Measurements from ENCODE around the gene RBCK1. TPM values are rescaled to one million over a fixed set of nuclear protein-coding genes. Genes with fewer than 3 reads are reported as not detected.

RBCK1 gene
- polyA plus RNA-seq, 1 experiment: 130 TPM

DNA sequence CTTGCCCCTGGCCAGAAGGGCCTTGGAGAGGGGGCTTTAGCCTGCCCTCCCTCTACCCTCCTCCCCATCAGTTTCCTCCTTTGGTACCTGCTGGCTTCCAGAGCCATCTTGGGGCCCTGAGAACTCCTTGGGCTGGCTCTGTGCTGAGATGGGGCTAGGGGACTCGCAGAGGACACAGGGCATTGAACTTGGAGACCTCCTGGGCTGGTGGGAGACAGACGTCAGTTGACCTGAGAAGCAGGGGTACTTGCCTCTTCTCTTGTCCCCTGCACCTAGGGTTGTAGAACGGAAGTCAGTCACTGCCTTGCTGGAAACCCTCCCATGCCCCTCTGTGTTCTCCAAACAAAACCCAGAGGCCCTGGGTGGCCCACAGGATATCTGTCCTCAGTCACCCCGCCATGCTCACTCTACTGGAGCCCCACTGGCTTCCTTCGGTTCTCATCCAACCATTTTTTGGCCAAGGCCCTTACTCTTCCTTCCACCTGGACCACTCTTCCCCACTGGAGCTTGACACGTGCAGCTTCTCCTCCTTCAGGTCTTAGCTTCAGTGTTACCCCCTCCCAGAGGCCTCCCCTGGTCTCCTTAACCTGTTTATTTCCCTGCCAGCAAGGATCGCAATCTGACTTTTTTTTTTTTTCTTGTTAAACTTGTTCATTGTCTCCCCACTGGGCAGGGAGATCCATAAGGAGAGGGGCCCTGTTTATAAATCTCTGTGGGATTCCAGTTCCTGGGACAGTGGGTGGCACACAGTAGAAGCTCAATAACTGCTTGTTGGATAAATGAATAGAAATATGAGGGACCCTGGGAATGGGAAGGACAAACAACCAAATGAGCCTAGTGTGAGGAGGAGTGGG is 971 bp downstream of the RBCK1 start:
- Histone ChIP-seq H3K36me3 (ENCODE audit: control insufficient read depth, insufficient read depth, low read length) (peaks cover 1% of the 10 kb centered on the region), H3K27me3 (ENCODE audit: control insufficient read depth, insufficient read depth, low read length) (no peaks in the 10 kb centered on the region), H3K4me3 (ENCODE audit: low read depth, low read length) (peak overlapping the region; percentile 97)
- TF ChIP-seq, protein P1, sequence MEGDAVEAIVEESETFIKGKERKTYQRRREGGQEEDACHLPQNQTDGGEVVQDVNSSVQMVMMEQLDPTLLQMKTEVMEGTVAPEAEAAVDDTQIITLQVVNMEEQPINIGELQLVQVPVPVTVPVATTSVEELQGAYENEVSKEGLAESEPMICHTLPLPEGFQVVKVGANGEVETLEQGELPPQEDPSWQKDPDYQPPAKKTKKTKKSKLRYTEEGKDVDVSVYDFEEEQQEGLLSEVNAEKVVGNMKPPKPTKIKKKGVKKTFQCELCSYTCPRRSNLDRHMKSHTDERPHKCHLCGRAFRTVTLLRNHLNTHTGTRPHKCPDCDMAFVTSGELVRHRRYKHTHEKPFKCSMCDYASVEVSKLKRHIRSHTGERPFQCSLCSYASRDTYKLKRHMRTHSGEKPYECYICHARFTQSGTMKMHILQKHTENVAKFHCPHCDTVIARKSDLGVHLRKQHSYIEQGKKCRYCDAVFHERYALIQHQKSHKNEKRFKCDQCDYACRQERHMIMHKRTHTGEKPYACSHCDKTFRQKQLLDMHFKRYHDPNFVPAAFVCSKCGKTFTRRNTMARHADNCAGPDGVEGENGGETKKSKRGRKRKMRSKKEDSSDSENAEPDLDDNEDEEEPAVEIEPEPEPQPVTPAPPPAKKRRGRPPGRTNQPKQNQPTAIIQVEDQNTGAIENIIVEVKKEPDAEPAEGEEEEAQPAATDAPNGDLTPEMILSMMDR (IDR thresholded peaks at IDR 0.05; ENCODE audit: insufficient read depth, low read depth, low read length): no peak
- DNase-seq (ENCODE audit: low read depth): no peak
- ChIA-PET CTCF (no interaction called here), POLR2A (no interaction called here)

DNA sequence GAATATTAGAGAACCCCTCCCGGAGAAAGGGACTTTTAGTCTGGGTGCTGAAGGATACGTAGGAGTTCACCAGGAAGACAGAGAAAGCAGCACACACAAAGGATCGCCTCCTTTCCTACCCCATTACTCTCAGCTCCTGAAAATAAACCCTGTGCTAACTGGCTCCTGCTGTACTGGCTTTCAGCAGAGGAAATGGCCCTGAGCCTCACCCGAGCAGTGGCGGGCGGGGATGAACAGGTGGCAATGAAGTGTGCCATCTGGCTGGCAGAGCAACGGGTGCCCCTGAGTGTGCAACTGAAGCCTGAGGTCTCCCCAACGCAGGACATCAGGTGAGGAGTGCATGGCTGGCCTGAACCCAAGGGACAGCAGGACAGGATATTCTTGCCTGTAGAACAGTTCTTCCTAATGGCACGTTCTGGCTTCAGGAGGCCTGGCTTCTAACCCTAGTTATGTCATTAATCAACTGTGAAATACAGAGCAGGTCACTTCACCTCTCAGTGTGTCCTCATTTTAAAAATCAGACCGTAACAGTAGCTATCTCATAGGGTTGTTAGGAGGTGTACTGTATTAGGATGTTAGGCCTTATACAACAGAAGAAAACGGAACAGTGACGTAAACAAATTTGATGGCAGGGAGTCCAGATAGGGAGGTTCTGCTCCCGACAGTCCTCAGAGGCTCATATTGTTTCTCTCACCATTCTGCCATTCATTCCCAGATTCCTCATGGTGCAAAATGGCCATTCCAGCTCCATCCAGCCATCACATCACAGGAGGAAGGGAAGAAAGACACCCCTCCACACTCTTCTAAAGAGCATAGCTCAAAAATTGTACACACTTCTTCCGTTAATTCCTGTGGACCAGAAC is 1.8 kb downstream of the RBCK1 start:
- no peak for DNase-seq (ENCODE audit: low read depth)
- no peaks in the 10 kb centered on the region for H3K27me3 ChIP-seq (ENCODE audit: control insufficient read depth, insufficient read depth, low read length)
- ChIA-PET POLR2A (no interaction called here), CTCF (interaction anchor here (0.9 kb wide), 1 partner anchor 11 kb away, joined by 6 read pairs; no protein-coding TSS in a partner anchor)
- peaks cover 1% of the 10 kb centered on the region for H3K36me3 ChIP-seq (ENCODE audit: control insufficient read depth, insufficient read depth, low read length)
- TF ChIP-seq, protein P1 (IDR thresholded peaks at IDR 0.05; ENCODE audit: insufficient read depth, low read depth, low read length): no peak
- no peak overlapping the region for H3K4me3 ChIP-seq (ENCODE audit: low read depth, low read length)

DNA sequence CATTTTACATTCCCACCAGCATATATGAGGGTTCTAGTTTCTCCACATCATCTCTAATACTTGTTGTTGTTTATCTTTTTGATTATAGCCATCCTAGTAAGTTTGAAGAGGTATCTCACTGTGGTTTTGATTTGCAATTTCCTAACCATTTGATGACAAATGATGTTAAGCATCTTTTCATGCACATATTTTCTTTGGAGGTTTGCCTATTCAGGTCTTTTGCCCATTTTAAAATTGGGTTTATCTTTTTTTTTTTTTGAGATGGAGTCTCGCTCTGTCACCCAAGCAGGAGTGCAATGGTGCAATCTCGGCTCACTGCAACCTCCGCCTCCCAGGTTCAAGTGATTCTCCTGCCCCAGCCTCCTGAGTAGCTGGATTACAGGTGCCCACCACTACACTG is 4.0 kb downstream of the RBCK1 start:
- ChIA-PET POLR2A (no interaction called here), CTCF (no interaction called here)

DNA sequence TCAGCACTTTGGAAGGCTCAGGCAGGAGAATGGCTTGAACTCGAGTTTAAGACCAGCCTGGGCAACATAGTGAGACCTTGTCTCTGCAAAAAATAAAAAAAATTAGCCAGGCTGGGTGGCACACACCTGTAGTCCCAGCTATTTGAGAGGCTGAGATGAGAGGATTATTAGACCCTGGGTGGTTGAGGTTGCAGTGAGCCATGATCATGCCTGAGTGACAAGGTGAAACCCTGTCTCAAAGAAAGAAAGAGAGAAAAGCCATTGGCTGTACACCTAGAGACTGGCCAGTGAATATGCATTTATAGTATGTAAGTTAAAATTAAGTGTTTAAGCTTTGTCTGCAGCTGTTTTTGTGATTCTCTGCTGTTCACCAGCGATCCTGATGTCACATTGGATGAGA is 6.1 kb downstream of the RBCK1 start:
- ChIA-PET CTCF (no interaction called here), POLR2A (no interaction called here)
- Histone ChIP-seq H3K27me3 (ENCODE audit: control insufficient read depth, insufficient read depth, low read length) (no peaks in the 10 kb centered on the region), H3K4me3 (ENCODE audit: low read depth, low read length) (no peak overlapping the region), H3K36me3 (ENCODE audit: control insufficient read depth, insufficient read depth, low read length) (peaks cover 17% of the 10 kb centered on the region)
- no peak for DNase-seq (ENCODE audit: low read depth)
- TF ChIP-seq, protein P1 (IDR thresholded peaks at IDR 0.05; ENCODE audit: insufficient read depth, low read depth, low read length): no peak

More for the DNA sequence above, 4.0 kb downstream of the RBCK1 start:
- H3K4me3 ChIP-seq (ENCODE audit: low read depth, low read length): no peak overlapping the region
- TF ChIP-seq, protein P1 (IDR thresholded peaks at IDR 0.05; ENCODE audit: insufficient read depth, low read depth, low read length): no peak
- no peak for DNase-seq (ENCODE audit: low read depth)
- no peaks in the 10 kb centered on the region for H3K27me3 ChIP-seq (ENCODE audit: control insufficient read depth, insufficient read depth, low read length)
- H3K36me3 ChIP-seq (ENCODE audit: control insufficient read depth, insufficient read depth, low read length): peaks cover 5% of the 10 kb centered on the region

DNA sequence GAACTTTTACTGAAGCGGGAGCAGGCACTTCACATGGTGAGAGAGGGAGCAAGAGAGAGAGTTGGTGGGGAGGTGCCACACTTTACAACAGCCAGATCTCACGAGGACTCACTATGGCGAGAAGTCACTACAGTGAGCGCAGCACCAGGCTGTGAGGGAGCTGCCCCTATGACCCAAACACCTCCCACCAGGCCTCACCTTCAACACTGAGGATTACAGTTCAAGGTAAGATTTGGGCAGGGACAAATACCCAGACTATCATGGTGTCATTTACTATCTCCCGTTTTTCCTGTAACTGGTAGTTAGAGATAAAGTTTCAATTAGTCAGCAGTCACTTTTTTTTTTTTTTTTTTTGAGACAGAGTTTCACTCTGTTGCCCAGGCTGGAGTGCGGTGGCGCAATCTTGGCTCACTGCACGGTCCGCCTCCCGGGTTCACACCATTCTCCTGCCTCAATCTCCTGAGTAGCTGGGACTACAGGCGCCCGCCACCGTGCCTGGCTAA is 7.8 kb downstream of the RBCK1 start:
- Histone ChIP-seq H3K36me3 (ENCODE audit: control insufficient read depth, insufficient read depth, low read length) (peaks cover 25% of the 10 kb centered on the region), H3K4me3 (ENCODE audit: low read depth, low read length) (no peak overlapping the region), H3K27me3 (ENCODE audit: control insufficient read depth, insufficient read depth, low read length) (no peaks in the 10 kb centered on the region)
- ChIA-PET POLR2A (no interaction called here), CTCF (interaction anchor here (0.7 kb wide), 1 partner anchor 17 kb away, joined by 3 read pairs; no protein-coding TSS in a partner anchor)
- TF ChIP-seq, protein P1 (IDR thresholded peaks at IDR 0.05; ENCODE audit: insufficient read depth, low read depth, low read length): no peak
- no peak for DNase-seq (ENCODE audit: low read depth)

Data from BJ (cell line).